ENCODE results near the gene SPDYE16.
"Not testable (repeated sequence)": the region's sequence is repeated elsewhere in the genome, so short reads cannot be mapped to it uniquely, and the experiment has no call there.

GRCh38 chr7:76549855-76550248 lies 6.8 kb upstream of the SPDYE16 start:
- not testable (repeated sequence) for TF ChIP-seq POLR2AphosphoS5 (IDR thresholded peaks at IDR 0.05; ENCODE audit: insufficient read depth in 1 of 2, low read depth in 1 of 2); CTCF (IDR thresholded peaks at IDR 0.05); POLR2A (IDR thresholded peaks at IDR 0.05)
